GM12875 (cell line): ENCODE measurements around the gene PIGQ.

Source experiments
- H3K4me3 ChIP-seq: one replicate; pipeline ENCODE4 v1.5.1; 2011; ENCODE audit warnings: low read depth, low read length, control low read depth
- CTCF ChIP-seq: IDR thresholded peaks from 2 replicates; pipeline ENCODE4 v1.5.1; 2011; ENCODE audit warnings: low read depth, mild to moderate bottlenecking, control low read depth, inconsistent platforms, low read length, moderate library complexity, borderline replicate concordance; ENCODE audit not compliant: insufficient read depth

PIGQ gene

GRCh38 chr16:620700-621525 lies 51.1 kb downstream of the PIGQ start:
- TF ChIP-seq CTCF, result no peak
- no peak overlapping the region for H3K4me3 ChIP-seq

GRCh38 chr16:621526-622105 lies 51.8 kb downstream of the PIGQ start:
- no peak for TF ChIP-seq CTCF
- no peak overlapping the region for H3K4me3 ChIP-seq

DNA sequence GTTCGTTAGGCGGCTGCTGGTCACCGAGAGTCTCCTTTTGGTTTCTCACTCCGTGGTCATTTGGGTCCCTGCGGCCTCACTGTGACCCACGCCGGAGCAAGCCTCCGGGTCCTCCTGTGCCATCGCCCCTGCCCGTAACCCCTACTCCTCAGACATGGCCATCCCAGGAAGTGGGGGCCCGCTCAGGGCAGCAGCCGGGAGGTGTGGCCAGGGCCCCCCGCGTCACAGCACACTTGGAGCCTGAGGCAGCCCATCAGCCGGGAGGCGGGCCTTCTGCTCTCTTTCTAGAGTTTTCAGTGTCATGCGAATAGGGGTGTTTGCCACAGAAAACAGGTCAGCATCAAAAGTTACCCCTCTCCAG lies 53.1 kb downstream of the PIGQ start:
- no peak overlapping the region for H3K4me3 ChIP-seq
- TF ChIP-seq CTCF, result no peak

GRCh38 chr16:624526-625070 lies 54.8 kb downstream of the PIGQ start:
- no peak overlapping the region for H3K4me3 ChIP-seq
- no peak for TF ChIP-seq CTCF

GRCh38 chr16:625117-625976 lies 55.6 kb downstream of the PIGQ start:
- no peak for TF ChIP-seq CTCF
- no peak overlapping the region for H3K4me3 ChIP-seq

DNA sequence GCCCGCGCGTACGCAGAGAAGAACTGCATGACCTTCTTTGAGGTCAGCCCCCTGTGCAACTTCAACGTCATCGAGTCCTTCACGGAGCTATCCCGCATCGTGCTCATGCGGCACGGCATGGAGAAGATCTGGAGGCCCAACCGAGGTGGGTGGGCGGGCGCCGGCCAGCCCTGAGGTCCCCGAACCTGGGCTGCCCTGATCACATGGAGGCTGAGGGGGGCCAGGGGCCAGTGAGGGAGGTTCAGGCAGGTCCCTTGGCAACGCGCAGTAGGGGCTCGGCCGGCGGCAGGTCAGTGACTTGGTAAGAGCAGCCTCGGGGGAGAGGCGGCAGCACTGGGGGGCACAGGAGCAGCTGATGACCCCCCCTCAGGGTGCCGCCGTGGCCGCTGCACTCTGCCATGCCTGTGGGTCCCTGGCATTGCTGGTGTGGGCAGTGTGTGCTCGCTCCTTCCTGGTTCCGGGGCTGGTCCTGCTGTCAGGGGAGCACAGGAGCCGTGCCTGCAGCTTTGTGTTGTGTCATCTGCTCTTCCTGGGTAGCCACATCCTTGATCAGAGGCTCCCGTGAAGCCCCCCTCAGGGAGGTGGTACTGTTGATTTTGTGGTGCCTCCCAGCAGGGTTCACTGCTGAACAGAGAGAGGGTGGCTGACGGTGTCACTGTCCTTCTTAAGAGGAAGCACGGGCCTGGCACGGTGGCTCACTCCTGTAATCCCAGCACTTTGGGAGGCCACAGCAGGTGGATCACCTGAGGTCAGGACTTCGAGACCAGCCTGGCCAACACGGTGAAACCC lies 56.4 kb downstream of the PIGQ start:
- TF ChIP-seq CTCF, result no peak
- no peak overlapping the region for H3K4me3 ChIP-seq
